A673 (cell line): ENCODE data around the gene RBM34. TPM values are rescaled to one million over a fixed set of nuclear protein-coding genes. Genes with fewer than 3 reads are reported as not detected.

Experiments used
- BruUV-seq: library from RNA; stranded (reverse); fragments of 400-500 nt; replicated peaks from 2 replicates; lab custom pipeline; 2021; lab: Mats Ljungman, UMichigan
- CTCF ChIA-PET: fragments of 300-600 bp; sonication (Branson Sonifier 250); formaldehyde crosslinking; loops from one replicate; lab custom pipeline; 2022; ENCODE audit warnings: antibody characterized with exemption; lab: Charles Lee
- POLR2A ChIA-PET: fragments of 300-600 bp; sonication (Branson Sonifier 250); formaldehyde crosslinking; loops from one replicate; lab custom pipeline; 2022; ENCODE audit warnings: antibody characterized with exemption; ENCODE audit not compliant: low non-redundant PET; lab: Charles Lee
- DNase-seq: peaks from one replicate; pipeline ENCODE4 v3.0.0-alpha.2; 2015; ENCODE audit warnings: low spot score
- H3K27ac ChIP-seq: fragments of 200-600 bp; sonication (generic); 2 replicates; pipeline ENCODE4 v1.5.1; 2016; ENCODE audit warnings: mixed run types, low read depth, mild to moderate bottlenecking, mixed read lengths, antibody characterized with exemption, low read length; ENCODE audit not compliant: poor library complexity, severe bottlenecking
- H3K27me3 ChIP-seq: fragments of 200-600 bp; sonication (generic); replicated peaks from 2 replicates; pipeline ENCODE4 v1.6.1; 2017; ENCODE audit warnings: mixed run types, low read depth, mild to moderate bottlenecking, mixed read lengths, antibody characterized with exemption, low read length; ENCODE audit not compliant: insufficient read depth, poor library complexity
- H3K36me3 ChIP-seq: fragments of 200-600 bp; sonication (generic); 2 replicates; pipeline ENCODE4 v1.6.1; 2016; ENCODE audit warnings: mixed run types, mild to moderate bottlenecking, mixed read lengths, antibody characterized with exemption, low read length; ENCODE audit not compliant: insufficient read depth, poor library complexity, severe bottlenecking
- H3K4me1 ChIP-seq: fragments of 200-600 bp; sonication (generic); 2 replicates; pipeline ENCODE4 v1.6.1; 2017; ENCODE audit warnings: mixed run types, mild to moderate bottlenecking, mixed read lengths, antibody characterized with exemption, low read length; ENCODE audit not compliant: insufficient read depth, poor library complexity, severe bottlenecking
- H3K4me3 ChIP-seq: fragments of 200-600 bp; sonication (generic); 2 replicates; pipeline ENCODE4 v1.5.1; 2016; ENCODE audit warnings: low read depth, mixed run types, mild to moderate bottlenecking, mixed read lengths, low read length; ENCODE audit not compliant: poor library complexity, severe bottlenecking
- H3K9me3 ChIP-seq: fragments of 200-600 bp; sonication (generic); 2 replicates; pipeline ENCODE4 v1.6.1; 2016; ENCODE audit warnings: mixed run types, low read depth, mild to moderate bottlenecking, mixed read lengths, antibody characterized with exemption, low read length; ENCODE audit not compliant: poor library complexity, severe bottlenecking
- EZH2 ChIP-seq: fragments of 200-600 bp; sonication (generic); IDR thresholded peaks from 2 replicates; pipeline ENCODE4 v1.6.1; 2017; ENCODE audit warnings: borderline replicate concordance, low read depth, mild to moderate bottlenecking, mixed read lengths, antibody characterized with exemption, low read length; ENCODE audit not compliant: poor library complexity, severe bottlenecking
- intact Hi-C: fragments of 100-400 bp; cut with micrococcal nuclease; formaldehyde crosslinking; loops from one replicate; pipeline ENCODE4 v1.10.0; 2022; ENCODE audit not compliant: unreplicated experiment
- total RNA-seq: library from RNA; stranded (reverse); gene quantifications from 2 replicates; pipeline ENCODE4 v1.2.3, GENCODE V29; 2021
- TF ChIP-seq, protein P1 (sequence below): fragments of 300-800, 200-600 bp; sonication (generic); conservative IDR thresholded peaks from 2 replicates; pipeline ENCODE4 v1.5.1; 2017; ENCODE audit warnings: low read depth, mild to moderate bottlenecking, antibody characterized with exemption, low read length, moderate library complexity, mixed read lengths

The RBM34 gene
- total RNA-seq, 1 experiment from 2014 or later, result 69.4 TPM

DNA sequence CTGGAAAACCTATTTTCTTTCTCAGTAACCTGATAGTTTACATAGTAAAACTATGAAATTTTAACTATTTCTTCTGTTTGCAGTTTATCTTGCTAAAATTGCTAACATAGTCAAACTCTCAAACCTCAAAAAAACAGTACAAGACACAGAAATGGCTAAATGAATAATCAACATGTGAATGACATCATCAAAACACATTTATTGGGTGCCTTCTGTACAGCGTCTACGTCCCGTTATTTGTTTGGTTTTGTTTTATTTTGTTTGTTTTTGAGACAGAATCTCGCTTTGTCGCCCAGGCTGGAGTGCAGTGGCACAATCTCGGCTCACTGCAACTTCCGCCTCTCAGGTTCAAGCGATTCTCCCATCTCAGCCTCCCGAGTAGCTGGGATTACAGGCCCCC is 11.2 kb downstream of the RBM34 start:
- Histone ChIP-seq H3K4me3 (no peak overlapping the region), H3K4me1 (no peaks in the 10 kb centered on the region), H3K9me3 (no peaks in the 10 kb centered on the region), H3K36me3 (peaks cover 10% of the 10 kb centered on the region), H3K27me3 (no peaks in the 10 kb centered on the region), H3K27ac (no peak overlapping the region)
- intact Hi-C loops, result no loop called here
- CTCF ChIA-PET, result no interaction called here
- no TSS peak for BruUV-seq
- no peak for TF ChIP-seq EZH2
- TF ChIP-seq, protein P1, sequence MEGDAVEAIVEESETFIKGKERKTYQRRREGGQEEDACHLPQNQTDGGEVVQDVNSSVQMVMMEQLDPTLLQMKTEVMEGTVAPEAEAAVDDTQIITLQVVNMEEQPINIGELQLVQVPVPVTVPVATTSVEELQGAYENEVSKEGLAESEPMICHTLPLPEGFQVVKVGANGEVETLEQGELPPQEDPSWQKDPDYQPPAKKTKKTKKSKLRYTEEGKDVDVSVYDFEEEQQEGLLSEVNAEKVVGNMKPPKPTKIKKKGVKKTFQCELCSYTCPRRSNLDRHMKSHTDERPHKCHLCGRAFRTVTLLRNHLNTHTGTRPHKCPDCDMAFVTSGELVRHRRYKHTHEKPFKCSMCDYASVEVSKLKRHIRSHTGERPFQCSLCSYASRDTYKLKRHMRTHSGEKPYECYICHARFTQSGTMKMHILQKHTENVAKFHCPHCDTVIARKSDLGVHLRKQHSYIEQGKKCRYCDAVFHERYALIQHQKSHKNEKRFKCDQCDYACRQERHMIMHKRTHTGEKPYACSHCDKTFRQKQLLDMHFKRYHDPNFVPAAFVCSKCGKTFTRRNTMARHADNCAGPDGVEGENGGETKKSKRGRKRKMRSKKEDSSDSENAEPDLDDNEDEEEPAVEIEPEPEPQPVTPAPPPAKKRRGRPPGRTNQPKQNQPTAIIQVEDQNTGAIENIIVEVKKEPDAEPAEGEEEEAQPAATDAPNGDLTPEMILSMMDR, result no peak
- POLR2A ChIA-PET, result no interaction called here
- DNase-seq, result no peak

DNA sequence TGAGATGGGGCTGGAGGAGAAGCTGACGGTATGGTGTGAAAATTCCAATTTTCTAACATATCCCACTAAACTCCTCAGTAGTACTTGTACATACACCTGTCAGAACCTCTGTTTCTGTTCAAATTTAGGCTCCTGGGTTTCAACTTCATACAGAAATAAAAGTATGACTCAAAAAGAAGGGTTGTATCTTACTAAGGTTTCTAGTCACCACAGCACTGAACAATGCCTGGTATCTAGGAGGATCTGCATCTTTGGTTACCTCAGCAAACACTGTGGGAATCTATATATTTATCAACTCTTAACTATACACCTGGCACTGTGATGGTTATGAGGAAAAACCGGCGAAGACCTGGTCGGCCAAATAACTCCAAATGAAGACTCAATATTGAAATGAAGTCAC is 13.8 kb downstream of the RBM34 start:
- ChIA-PET POLR2A (no interaction called here), CTCF (no interaction called here)
- DNase-seq, result no peak
- no TSS peak for BruUV-seq
- no peak overlapping the region for H3K27ac ChIP-seq
- no peaks in the 10 kb centered on the region for H3K9me3 ChIP-seq
- no peaks in the 10 kb centered on the region for H3K4me1 ChIP-seq
- no peaks in the 10 kb centered on the region for H3K27me3 ChIP-seq
- H3K4me3 ChIP-seq, result no peak overlapping the region
- intact Hi-C loops, result no loop called here
- peaks cover 10% of the 10 kb centered on the region for H3K36me3 ChIP-seq
- TF ChIP-seq, protein P1, result no peak
- no peak for TF ChIP-seq EZH2

GRCh38 chr1:235145639-235146038 is 15.4 kb downstream of the RBM34 start:
- Histone ChIP-seq H3K27ac (no peak overlapping the region), H3K4me1 (no peaks in the 10 kb centered on the region), H3K9me3 (no peaks in the 10 kb centered on the region), H3K4me3 (no peak overlapping the region), H3K36me3 (peaks cover 6% of the 10 kb centered on the region), H3K27me3 (no peaks in the 10 kb centered on the region)
- POLR2A ChIA-PET, result interaction anchor here (0.6 kb wide), 2 partner anchors 12 to 83 kb away, joined by 4 to 11 read pairs; no protein-coding TSS in a partner anchor
- BruUV-seq, result no TSS peak
- CTCF ChIA-PET, result no interaction called here
- TF ChIP-seq EZH2, result no peak
- TF ChIP-seq, protein P1, result no peak
- intact Hi-C loops, result no loop called here
- no peak for DNase-seq
